Uterus (tissue), 2 donors: ENCODE measurements around the gene ITIH1.

Experiments used
- CTCF ChIP-seq, 4 experiments: fragments of 200-600 bp in 2 of 4; fragments of 450-650 bp in 2 of 4; sonication (generic) in 2 of 4; IDR thresholded peaks; one replicate each; pipeline ENCODE4 v1.5.1; 2016 to 2019; ENCODE audit warnings: antibody characterized with exemption in 4 of 4, mild to moderate bottlenecking in 2 of 4, moderate library complexity in 1 of 4
- POLR2A ChIP-seq, 2 donors: fragments of 450-650 bp; IDR thresholded peaks; one replicate each; pipeline ENCODE4 v1.6.1; 2016; ENCODE audit warnings: antibody characterized with exemption in 2 of 2, mild to moderate bottlenecking in 1 of 2, moderate library complexity in 1 of 2

GRCh38 chr3:52816654-52817053, 39.3 kb downstream of the ITIH1 start:
- no peak for TF ChIP-seq CTCF (IDR thresholded peaks at IDR 0.05)
- TF ChIP-seq POLR2A (IDR thresholded peaks at IDR 0.05): no peak
